NCI-H2171 treated with DMSO at 0.1 percent for 48 hours (cell line): ENCODE results near the gene AHRR.
A peak's percentile ranks its signal among the peaks of the same experiment; 100 is the strongest.
"Not testable (repeated sequence)": the region's sequence is repeated elsewhere in the genome, so short reads cannot be mapped to it uniquely, and the experiment has no call there.

Source experiments
- DNase-seq: peaks from one replicate; lab custom pipeline; 2025; lab: John Stamatoyannopoulos, UW

Gene AHRR

DNA sequence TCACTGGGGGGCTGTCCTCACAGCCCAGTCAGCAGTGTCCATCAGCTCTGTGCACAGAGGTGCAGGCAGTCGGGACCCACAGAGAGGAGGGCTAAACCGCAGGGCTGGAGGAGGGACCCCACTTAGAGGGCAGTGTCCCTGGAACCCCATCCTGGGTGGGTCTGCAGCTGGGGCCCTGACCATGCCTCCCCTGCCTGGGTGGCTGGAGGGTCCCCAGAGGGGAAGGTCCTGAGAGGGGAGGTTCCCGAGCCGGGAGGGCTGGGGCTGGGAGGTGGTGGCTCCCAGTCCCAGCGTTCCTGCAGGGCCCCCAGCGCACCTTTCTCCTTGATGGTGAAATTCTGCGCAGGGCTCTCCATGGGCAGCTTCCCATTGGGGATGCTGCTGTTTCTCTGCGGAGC lies 154.2 kb downstream of the AHRR start:
- DNase-seq = no peak

DNA sequence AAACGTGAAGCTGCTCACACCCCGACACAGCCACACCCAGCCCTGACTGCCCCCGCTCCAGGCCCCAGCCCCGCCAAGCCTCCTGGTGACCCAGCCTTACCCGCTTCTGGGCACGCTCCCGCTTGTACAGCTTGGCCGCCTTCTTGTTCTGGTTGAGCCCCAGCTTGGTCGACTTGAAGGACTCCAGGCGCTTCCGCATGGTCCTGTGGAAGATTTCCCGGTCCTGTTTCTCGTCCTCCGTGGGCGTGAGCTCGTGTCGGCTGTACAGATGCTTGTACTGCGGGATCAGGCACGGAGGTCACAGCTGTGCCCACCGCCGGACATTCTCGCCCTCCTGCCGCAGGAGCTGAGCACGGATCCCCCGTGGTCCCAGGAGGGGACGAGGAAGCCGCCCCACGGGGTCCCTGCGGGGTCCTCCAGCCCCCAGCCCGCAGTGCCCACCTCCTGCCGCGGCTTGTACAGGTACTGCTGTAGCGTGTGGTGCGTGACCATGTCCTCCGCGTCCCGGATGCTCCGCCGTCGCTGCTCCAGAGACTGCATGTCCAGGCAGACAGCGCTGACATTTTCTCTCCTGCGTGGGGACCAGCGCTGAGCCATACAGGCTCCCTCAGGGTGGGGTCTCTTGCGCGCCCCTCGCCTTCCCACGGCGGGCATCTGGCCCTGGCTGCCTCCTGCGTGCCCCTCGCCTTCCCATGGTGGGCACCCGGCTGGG lies 154.7 kb downstream of the AHRR start:
- DNase-seq = no peak

DNA sequence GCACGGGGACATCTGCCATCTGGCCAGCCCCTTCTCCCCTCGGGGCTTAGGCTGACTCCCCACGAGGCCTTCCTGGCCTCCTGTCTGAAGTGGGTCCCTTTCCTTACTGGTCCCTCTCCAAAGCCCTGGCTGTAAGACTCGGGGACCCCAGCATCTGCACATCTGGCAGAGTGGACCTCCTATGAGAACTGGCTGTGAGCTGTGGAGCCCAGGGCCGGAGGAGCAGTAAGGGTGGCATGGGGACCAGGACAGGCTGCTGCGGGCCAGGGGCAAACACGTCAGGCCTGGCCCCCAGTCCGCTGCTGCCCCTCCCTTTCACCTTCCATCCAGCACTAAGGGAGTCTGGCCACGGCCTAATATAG lies 155.3 kb downstream of the AHRR start:
- DNase-seq = no peak

DNA sequence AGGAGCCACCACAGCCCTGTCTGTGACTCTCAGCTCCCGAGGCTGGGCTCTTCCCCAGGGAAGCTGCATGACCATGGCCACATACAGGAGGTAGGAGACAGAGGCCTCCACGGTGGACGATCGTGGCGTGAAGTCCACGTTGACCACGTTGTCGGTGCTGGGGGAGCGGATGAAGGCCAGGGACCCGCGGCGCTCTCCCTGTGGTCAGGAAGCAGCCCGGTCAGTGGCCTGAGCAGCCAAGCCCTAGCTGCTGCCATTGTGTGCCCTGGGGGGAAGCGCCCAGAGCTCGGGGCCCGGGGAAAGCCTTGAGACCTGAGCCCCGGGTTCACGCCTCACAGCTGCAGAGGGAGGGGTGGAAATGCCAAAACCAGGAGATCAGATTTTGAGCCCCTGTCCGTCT lies 155.7 kb downstream of the AHRR start:
- no peak for DNase-seq

DNA sequence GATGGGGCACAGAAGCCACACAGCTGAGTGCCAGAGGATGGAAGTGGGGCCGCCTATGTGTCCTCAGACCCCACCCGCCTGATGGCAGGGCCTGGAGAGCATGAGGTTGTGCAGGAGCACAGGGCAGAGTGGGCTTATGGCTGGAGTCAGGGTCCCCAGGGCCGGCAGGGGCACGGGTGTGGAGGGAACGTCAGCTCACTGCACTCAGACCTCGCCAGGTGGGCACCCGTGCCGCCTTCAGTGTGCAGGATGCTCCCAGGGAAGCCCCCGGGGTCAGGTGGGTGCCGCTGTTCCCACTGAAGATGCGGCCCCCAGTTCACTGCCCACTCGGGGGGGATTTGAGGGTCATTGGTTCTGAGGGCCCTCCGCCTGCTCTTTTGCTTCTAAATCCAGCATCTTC lies 156.4 kb downstream of the AHRR start:
- DNase-seq = no peak

DNA sequence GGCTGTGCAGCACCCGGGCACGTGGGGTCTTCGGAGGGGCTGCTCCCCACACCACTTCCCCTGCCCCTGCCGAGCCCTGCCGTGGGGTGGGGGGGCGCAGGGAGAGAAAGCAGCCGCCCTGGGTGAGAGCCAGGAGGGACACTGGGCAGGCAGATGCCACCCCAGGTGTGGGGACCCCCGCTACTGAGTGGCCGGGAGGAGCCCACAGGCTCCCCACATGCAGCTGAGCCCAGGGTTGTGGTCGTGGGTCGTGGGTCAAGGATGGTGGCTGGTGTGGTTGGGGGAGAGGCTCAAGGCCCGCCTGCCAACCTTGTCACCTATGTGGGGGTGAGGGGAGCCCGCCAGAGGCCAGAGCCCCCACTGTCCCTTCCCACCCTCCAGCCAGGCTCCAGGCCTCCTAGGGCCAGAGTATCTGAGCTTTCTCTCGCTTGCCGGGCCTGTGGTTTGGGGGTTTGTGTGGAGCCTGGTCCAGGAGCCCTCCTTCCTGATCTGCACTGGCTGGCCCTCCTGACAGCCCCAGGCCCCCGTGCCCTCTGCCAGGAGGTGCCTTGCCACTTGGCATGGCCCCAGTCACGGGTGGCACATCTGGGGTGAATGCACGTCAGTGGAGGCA lies 157.0 kb downstream of the AHRR start:
- DNase-seq = no peak

DNA sequence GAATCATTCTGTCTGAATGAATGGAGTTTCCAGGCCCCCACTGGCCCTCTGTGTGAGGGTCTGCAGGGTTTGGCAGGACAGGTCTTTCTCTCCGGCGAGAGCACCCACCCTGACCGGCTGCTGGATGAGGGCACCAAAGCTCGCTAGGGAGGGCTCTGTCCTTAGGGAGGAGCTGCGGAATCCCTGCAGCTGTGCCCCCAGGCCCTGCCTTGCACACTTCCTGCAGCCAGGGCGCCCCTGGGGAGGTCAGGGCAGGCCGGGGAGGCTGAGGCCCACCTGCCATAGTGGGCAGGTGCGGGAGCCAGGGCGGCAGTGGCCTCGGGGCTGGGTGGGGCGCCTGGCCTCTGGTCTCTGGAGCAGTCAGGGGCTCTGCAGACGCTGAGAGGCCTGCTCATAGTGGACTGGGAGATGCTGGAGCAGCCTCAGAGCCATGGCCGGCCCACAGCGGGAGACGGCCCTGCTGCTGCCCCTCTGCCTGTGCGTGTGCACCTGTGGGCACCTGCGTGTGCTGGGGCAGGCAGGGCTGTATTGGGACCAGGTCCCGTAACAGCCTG lies 157.5 kb downstream of the AHRR start:
- DNase-seq = no peak

DNA sequence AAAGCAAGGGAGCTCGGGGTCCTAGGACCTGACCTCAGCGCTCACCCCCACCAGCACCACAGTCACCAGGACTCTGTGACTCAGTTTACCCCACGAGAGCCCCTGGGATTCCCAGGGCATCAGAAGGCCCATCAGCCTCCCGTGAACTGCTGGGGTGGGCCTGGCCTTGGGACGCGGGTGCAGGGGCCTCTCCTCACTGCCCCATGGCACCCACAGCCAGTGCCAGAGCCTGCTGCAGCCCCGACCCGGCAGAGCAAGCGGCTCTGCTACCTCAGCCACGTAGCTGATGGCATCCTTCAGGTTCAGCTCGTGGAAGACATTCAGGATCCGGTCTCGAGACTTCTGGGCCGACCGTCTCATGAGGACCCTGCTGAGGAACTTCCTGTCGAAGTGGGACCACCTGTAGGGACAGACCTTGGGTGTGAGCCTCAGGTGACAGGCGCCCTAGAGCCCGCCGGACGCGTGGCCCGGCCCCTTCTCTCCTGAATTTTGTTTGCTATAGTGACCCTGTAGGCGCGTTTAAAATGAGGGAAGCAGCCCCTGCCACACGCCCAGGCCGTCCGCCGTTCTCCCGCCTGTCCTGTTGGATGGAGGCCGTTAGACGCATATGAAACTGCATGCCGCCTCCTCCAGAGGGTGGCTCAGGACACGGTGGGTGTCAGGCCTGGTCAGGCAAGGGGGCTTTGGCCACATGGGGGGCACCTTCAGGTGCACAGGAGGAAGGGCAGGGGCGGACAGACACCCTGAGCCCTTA lies 158.2 kb downstream of the AHRR start:
- no peak for DNase-seq

DNA sequence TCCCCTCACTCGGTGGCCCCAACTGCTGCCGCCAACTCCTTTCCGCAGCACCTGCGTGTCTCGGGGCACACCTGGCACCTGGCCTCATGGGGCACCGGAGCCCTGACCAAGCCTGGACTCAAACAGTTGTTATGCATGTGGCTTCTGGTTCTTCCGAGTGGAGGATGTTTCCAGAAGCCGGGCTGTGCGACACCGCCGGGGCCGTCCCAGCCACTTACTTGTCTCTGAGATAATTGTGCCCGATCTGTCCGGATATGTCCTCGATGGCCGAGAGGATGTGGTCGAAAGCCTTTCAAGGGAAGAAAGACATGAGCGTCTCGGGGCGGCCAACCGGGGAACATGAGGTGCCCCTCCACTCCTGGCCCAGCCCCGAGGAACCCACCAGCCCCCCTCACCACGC lies 159.8 kb downstream of the AHRR start:
- DNase-seq = no peak

DNA sequence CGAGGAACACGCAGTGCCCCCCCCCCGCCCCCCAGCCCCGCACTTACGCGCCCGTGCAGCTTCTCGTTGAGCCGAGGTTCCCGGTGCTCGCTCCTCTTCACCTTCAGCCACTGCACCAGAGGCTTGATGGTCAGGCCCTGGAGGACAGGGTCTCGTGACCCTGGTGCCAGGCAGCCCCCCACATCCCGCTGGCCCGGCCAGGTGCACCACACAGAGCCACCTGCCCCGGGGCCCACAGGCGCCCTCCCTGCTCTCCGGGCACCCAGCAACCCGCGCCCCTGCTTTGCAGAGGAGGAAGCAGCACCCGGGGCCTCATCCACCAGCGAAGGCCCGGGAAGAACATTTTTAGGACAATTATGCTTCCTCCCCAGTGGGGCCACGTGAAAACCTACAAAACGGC lies 160.5 kb downstream of the AHRR start:
- no peak for DNase-seq

DNA sequence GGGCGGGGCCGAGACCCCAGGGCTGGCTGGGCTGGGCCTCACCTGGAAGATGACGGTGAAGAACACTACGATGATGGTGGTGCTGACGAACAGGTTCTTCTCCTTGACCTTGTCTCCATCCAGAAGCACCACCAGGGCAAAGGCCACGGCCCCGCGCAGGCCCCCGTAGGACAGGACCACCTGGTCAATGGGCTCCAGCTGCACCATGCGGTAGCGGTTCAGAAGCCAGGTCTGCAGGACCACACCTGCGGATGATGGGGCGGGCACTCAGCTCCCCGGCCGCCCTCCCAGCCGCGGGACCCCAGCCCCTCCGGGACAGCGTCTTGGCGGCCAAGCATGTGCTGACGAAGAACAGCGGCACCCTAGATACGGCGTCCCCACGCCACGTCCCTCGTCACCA lies 161.0 kb downstream of the AHRR start:
- DNase-seq = no peak

DNA sequence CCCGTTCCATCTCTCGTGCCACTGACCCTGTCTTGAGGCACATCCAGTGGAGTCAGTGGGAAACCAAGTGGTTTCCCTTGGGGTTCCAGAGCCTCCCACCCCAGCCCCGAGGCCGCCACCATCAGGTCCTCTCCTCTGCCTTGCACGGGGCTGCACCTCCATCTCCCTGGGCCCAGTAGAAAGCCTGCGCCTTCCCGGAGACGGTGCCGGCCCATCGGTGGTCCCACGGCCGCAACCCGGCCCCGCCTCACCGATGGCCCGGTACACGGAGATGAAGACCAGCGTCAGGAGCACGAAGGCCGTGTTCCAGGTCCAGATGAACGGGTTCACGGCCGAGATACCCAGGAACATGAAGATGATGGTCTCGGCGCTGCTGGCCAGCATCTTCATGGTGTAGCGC lies 161.5 kb downstream of the AHRR start:
- no peak for DNase-seq

DNA sequence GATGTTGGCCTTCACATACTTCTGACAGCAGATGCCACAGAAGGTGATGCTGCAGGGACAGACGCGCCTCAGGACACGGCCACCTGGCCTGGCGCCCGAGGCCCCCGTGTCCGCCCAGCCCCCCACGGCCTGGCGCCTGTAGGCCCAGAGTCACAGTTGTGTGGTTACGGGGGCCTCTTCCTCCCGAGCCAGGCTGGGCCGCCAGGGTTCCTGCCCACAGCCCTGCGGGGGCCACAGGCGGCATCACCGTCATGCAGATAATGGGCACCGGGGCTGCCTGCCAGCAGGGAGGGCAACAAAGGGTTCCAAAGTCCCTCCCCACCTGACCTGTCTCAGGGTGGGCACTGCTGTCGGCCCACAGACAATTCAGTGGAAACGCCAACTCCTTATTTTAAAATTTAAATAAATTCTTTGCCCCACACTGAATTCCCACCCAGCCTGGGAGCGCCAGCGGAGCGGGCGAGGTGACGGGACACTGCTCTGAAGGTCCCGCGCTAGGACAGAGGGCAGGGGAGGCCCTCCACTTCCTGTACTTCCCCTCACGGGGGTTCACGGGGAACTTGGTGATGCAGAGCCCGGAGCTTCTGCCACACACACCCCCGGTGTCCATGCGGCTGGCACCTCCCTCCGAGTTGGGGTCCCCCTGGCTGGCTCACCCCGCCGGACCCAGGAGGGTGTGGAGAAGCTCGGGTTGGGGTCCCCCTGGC lies 162.1 kb downstream of the AHRR start:
- DNase-seq = no peak

DNA sequence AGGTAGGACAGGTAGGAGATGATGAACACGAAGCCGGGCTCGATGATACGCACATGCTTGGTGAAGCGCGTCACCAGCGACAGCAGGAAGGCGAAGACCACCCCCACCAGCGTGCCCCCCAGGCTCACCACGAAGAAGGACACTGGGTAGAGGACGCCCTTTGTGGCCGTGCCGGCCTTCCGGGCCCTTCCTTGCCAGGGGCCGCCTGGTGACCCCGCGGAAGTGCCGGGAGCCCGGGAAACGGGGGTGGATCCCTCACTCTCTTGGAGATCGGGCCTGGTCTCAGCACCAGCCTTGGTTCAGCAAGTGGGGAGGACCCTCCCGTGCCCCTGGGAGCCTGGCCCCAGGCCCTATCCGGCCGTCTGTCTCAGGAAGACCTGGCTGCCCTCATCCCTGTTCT lies 163.0 kb downstream of the AHRR start:
- DNase-seq = no peak

DNA sequence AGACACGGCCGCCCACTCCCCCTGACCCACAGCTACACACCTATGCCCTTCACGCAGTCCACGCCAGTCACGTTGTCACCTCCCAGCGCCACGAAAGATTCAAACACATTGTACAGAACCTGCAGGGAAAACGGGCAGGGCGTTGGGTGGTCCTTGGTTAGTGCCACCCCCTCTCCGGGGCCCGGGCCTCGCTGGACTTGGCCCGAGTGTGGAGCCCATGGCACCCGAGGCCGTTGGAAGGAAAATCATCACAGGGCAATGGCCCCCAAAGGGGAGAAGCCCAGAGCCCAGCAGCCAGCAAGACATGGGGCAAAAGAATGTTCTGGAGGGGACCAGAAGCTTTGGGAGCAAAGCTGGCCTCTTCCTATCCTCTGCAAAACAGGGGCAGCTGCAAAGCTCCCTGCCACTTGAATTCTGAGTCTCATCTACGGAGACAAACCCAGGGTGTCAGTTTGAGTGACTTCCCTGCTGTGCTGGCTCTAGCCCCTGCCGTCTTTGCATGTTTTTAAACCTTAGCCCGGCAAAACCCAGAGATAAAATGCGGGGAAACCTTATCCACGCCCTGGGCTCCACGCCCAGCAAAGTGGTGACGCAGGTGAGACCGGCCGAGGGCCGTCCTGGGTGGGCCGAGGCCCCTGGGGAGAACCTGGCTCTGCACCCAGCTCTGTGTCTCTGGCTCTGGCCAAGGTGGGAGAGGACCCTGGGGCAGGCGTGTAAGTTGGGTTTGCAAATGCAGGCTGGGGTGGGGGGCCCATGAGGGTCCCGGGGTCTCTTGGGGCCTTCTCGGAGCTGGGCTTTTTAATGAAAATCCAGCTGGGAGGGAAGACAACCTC lies 163.8 kb downstream of the AHRR start:
- peak; percentile 45 for DNase-seq

DNA sequence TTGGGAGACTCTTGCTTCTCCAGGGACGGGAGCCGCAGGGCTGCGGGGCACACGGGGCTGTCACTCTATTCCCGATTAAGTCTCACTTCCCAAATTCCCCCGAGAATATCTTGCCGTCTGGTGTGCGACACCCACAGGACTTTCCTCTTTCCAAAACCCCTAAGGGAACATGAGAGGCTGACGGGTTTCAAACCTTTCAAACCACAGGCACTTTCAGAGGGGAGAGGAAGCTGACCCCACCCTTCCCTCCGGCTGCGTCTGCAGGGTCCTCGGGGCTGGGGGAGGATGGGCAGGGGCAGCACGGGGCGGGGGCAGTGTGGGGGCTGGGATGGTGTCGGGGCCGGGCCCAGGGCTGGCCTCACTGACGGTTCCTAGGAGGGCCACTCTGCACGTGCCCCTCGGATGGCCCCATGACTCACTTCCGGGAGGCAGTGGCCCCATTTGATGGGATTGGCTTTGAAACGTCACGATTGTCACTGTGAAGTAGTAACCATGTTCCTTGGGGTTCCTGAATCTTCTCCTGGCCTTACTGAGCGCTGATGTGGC lies 164.5 kb downstream of the AHRR start:
- DNase-seq = peak; percentile 71

DNA sequence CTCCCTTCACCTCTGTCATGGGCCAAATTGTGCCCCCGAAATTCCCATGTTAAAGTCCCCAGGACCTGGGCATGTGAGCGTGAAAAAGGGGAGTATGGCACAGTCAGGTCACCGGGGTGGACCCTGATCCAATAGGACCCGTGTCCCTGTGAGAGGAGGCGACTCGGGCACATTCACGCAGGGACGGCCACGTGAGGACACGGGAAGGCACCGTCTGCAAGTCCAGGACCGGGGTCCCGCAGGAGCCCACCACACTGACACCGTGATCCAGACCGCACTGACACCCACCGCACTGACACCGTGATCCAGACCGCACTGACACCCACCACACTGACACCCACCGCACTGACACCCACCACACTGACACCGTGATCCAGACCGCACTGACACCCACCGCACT lies 165.1 kb downstream of the AHRR start:
- not testable (repeated sequence) for DNase-seq
